ENCODE data around the gene SH2D5.
"Not testable (repeated sequence)": the region's sequence is repeated elsewhere in the genome, so short reads cannot be mapped to it uniquely, and the experiment has no call there.

The SH2D5 gene

GRCh38 chr1:20727746-20728316, 4.7 kb downstream of the SH2D5 start:
- DNase-seq: no peak

DNA sequence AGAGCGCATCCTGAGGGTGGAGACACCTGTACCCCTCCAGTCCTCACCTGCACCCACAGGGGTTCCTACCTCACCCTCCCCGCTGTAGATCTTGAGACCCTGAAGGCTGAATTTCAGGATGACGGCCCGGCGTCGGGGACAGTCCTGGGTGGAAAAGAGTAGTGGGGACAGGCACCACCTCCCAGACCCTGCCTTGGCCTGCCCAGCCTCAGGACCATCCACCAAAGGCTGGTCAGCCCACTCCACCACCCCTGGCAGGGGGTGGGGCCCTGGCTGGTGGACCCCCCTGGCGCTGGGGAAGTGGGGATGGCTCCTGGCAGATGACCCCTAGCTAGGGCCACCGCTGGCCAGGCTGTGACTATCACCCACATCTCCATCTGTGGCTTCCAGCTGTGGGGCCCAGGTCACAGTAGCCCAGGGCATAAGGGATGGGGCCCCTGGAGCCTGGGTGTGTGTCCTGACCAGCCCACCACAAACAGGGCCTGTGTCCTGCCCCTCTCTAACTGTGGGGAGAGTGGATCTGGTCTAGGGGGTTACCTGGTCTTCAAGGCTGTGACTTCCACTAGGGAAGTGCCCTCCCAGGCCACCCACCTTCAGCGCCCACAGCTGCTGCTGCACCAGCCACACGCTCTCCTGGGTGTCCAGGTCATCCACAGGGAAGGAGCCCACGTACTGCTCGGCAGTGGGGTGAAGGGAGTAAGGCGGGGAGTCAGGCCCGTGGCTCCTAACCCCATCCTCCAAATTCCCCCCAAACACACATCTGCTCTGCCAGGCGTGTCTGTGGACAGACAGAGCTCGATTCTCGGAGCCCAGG, 5.4 kb downstream of the SH2D5 start:
- DNase-seq: no peak

DNA sequence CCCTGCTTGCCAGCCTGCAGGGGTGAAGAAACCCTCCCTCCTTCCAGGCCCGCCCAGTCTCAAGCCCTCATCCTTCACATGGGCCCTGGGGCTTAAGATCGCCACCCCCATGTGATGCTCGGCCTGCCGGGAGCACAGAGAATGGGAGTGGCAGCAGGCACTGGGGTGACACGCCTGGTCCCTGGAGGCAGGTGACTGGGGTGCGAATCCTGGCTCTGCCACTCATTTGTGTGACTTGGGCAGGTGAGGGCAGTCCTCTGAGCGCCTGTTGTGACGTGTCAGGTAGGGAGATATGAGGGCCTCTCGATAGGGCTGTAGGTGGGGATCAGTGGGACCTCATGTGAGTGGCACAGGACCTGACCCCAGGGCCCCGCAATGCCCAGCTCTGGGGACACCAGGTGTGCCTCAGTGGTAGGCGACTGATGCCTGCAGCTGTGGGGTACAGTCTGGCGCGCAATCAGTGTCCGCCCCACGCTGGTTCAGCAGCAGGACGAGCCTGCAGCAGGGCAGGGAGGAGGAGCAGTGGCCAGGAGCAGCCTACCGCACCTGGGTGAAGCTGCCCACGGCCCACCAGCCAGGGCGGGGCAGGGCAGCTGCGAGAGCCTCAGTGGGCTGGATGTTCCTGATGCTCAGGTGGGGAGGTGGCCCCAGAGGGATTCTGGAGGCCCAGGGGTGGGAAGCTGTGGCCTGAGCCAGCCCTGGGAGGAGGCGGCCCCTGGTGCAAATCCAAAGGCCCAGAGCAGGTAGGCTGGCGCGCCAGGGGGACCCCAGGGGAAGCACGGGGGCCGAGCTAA, 6.2 kb downstream of the SH2D5 start:
- DNase-seq: no peak

- no peak for DNase-seq
Measured at GRCh38 chr1:20725189-20726117, 7.0 kb downstream of the SH2D5 start.

GRCh38 chr1:20724364-20725188, 7.9 kb downstream of the SH2D5 start:
- DNase-seq: no peak

DNA sequence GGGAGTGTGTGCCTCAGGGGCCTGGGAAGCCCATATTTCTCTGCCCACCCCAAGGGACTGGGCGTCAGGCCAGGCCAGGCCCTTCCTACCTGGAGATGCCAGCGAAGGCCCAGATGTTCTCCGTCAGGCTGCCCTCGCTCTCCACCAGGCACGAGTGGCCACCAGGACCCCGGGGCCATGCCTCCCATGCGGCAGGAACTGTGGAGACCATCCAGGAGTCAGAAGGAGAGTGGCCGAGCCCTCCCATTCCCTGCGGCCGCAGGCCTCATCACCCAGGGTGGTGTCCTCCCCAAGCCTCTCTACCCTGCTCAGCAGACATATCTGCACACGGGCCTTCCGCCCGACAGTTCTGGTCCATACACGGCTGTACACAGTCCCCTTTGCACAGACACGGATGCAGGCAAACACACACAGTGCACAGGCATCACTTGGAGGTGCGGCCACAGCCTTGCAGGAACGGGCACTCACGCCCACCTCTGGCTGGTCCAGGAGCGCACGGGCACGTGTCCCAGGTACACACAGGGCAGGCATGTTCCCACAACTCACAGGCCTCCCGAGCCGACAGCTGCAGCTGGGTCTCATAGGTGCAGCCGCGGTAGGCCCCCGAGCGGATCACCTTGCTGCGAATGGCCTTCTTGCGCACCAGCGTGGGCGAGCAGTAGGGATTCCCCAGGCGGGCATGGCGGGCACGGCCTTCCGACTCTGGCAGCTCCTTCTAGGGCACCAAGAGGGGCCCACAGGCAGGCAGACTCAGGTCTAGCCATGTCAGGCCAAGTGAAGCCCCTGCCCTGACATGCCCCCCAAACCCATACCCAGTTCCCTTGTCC, 8.8 kb downstream of the SH2D5 start:
- no peak for DNase-seq

DNA sequence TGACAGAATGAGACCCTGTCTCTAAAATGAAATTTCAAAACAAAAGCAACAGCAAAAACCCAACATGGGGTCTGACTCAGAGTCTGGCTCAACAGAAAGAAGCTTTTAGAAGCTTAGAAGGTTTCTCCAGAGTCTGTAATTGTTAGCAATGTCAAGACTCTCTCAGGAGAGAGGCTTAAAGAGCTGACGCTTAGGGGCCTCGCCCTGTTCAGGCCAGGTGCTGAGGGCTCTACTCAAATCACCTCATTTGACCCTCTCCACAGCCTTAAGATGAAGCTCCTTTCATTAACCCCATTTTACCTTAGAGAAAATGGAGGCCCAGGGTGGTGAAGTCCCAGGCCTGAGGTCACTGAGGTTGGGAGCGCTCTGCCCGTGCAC, 9.4 kb downstream of the SH2D5 start:
- no peak for DNase-seq

DNA sequence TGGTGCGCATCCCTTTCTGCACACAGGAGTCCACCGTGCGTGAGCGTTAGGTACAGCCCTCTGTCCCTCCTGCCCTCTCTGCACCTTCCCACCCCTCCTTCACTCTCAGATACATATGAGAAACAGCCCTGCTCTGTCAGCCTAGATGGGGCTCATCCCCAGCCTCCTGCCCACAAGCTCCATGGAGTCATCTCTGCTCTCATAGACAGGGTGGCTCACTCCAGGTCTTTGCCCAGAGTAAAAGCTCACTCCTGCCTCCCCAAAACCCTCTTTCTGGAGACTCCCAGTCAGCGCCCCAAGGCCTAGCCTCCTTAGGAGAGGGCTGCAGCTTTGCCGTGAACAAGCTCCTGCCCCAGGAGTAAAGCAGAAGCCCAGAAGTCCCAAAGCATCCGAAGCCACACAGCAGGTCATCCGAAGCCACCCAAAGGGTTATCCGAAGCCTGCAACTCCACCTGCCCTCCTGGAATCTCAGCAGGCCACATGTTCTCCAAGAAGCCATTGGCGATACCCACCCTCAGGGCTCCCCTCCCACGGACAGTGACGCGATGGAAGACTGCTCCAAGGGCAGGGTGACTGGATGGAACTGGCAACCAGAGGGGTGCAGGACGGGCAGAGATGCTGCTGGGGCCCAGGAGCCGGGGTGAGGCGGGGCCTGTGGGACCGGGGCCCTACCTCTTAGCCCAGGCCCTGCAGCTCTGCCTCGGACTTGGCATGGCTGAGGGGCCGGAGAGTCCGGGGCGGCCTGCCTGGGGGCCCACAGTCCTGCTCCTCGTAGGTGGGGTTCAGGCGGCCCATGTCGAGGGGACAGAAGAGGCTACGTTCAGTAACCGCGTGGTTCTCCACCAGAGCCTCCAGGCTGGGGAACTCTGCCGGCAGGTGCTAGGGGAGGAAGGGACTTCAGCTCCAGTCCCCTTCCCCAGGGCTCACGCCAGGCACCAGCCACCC, 11.1 kb downstream of the SH2D5 start:
- no peak for DNase-seq

DNA sequence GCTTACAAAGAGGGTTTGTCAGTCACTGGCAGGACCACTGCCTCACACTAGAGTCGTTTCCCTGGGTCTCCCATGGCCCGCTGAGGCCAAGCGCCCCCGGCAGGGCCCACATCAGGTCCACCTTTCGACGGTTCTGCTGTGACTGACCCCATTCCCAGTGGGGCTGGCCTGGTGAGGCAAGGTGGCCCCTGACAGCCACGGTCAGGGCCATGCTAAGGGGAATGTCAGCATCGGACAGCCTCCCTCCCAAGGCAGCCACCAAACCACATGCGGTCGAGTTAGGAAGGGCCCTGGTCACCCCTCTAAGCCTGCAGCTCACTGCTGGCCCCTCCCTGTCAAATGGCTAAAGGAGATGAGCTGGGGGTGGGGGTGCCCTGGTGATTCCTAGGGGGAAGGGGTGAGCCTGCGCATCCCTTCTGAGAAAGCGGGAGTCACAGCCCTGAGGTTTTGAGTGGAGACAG, 11.8 kb downstream of the SH2D5 start:
- DNase-seq: no peak

GRCh38 chr1:20719871-20720620, 12.5 kb downstream of the SH2D5 start:
- DNase-seq: no peak

DNA sequence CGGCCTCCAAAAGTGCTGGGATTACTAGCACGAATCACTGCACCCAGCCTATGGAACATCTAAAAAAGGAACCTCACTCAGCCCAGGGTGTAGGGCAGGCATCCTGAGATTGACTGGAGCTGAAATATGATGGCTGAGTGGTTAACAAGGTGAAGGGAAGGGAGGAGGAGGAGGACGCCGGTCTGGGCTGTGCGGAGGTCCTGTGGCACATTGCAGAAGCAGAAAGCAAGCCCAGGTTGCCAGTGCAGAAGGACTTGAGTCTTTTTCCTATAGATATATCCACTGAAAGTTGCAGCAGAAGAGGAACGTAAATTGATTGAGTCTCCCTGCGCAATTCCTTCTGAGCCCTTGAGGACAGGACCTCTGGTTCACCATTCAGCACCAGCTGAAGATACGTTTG, 13.2 kb downstream of the SH2D5 start:
- no peak for DNase-seq

GRCh38 chr1:20718343-20718882, 14.1 kb downstream of the SH2D5 start:
- not testable (repeated sequence) for DNase-seq

- DNase-seq: peak; percentile 82
Measured at GRCh38 chr1:20717452-20718342, 14.8 kb downstream of the SH2D5 start, which contains the start of gene KIF17. TSS of gene KIF17 (minus strand) at chr1:20718007. CDS start at chr1:20717706, 301 bp downstream.

- no peak for DNase-seq
Measured at GRCh38 chr1:20716232-20716631, 16.3 kb downstream of the SH2D5 start.

GRCh38 chr1:20715406-20715805, 17.1 kb downstream of the SH2D5 start:
- DNase-seq: no peak

- no peak for DNase-seq
Measured at GRCh38 chr1:20713440-20713839, 19.1 kb downstream of the SH2D5 start.

GRCh38 chr1:20712215-20712577, 20.3 kb downstream of the SH2D5 start:
- no peak for DNase-seq
